GM12878 (cell line): ENCODE data around the gene PPP2R3A.

Experiments
- BCL11A ChIP-seq: IDR thresholded peaks from 2 replicates; pipeline ENCODE4 v1.6.1; 2011; ENCODE audit warnings: low read depth, low read length
- CBX5 ChIP-seq: sonication (generic); IDR thresholded peaks from 2 replicates; pipeline ENCODE4 v1.6.1; 2016; ENCODE audit warnings: low read depth, moderate library complexity, mild to moderate bottlenecking, inconsistent platforms
- HDGF ChIP-seq: fragments of 450-650 bp; IDR thresholded peaks from 2 replicates; pipeline ENCODE4 v1.6.1; 2016; ENCODE audit warnings: antibody characterized with exemption
- POLR2A ChIP-seq: IDR thresholded peaks from 2 replicates; pipeline ENCODE4 v1.6.1; 2011; ENCODE audit warnings: low read depth, mild to moderate bottlenecking, low read length
- POLR2AphosphoS5 ChIP-seq: IDR thresholded peaks from 2 replicates; pipeline ENCODE4 v1.6.1; 2011; ENCODE audit warnings: mild to moderate bottlenecking, low read length, inconsistent platforms
- SIN3A ChIP-seq: IDR thresholded peaks from 2 replicates; pipeline ENCODE4 v1.6.1; 2012; ENCODE audit warnings: low read depth, low read length, improper control_type of control experiment
- SPI1 ChIP-seq: IDR thresholded peaks from 2 replicates; pipeline ENCODE4 v1.6.1; 2011; ENCODE audit warnings: low read depth, mild to moderate bottlenecking, low read length, moderate library complexity, borderline replicate concordance; ENCODE audit not compliant: insufficient read depth
- SRF ChIP-seq, 2 experiments: IDR thresholded peaks; 2 replicates each; pipeline ENCODE4 v1.6.1; 2011; ENCODE audit warnings: low read depth in 2 of 2, low read length in 2 of 2, mild to moderate bottlenecking in 1 of 2, moderate library complexity in 1 of 2
- TARDBP ChIP-seq: IDR thresholded peaks from 2 replicates; pipeline ENCODE4 v1.6.1; 2016; ENCODE audit warnings: borderline replicate concordance
- TCF3 ChIP-seq: IDR thresholded peaks from 2 replicates; pipeline ENCODE4 v1.6.1; 2012; ENCODE audit warnings: low read depth, mild to moderate bottlenecking, low read length, borderline replicate concordance; ENCODE audit not compliant: insufficient read depth
- TCF7 ChIP-seq: IDR thresholded peaks from 2 replicates; pipeline ENCODE4 v1.6.1; 2014; ENCODE audit warnings: antibody characterized with exemption, borderline replicate concordance
- YBX1 ChIP-seq: fragments of 450-650 bp; IDR thresholded peaks from 2 replicates; pipeline ENCODE4 v1.6.1; 2016; ENCODE audit warnings: antibody characterized with exemption
- TF ChIP-seq, protein P1 (sequence below): fragments of 450-650 bp; IDR thresholded peaks from 2 replicates; pipeline ENCODE4 v1.6.1; 2016; ENCODE audit warnings: mild to moderate bottlenecking
- TF ChIP-seq, protein P2 (sequence below), 3 experiments: IDR thresholded peaks in 2 of 3; conservative IDR thresholded peaks in 1 of 3; 2 replicates each; pipeline ENCODE4 v1.5.1; 2011; ENCODE audit warnings: low read depth in 3 of 3, low read length in 3 of 3, mild to moderate bottlenecking in 3 of 3, control low read depth in 2 of 3, moderate library complexity in 2 of 3, inconsistent platforms in 1 of 3, mixed read lengths in 1 of 3; ENCODE audit not compliant: control insufficient read depth in 2 of 3, insufficient read depth in 1 of 3; ENCODE audit errors: extremely low read depth in 1 of 3

DNA sequence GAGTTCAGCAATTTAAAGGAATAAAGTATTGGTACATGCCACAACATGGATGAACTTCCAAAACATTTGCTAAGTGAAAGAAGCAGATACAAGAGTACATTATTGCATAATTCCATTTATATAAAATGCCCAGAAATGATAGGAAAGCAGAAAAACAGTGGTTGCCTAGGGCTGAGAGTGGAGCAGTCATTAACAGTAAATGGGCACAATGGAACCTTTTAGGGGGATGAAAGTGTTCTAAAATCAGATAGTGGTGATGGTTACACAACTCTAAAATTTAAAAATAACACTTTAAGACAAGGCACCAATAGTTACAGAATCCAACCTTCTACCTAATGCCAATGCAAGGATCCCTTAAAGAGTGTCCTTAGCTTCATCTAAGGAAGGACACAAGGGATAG lies 196.0 kb downstream of the PPP2R3A start:
- TF ChIP-seq TARDBP (no peak), YBX1 (no peak), CBX5 (no peak), POLR2AphosphoS5 (no peak), BCL11A (no peak), POLR2A (no peak), TCF7 (no peak), SPI1 (no peak), SIN3A (no peak), HDGF (no peak), TCF3 (no peak), SRF (IDR thresholded peaks at IDR 0.05; ENCODE audit: low read depth in 2 of 2, low read length in 2 of 2) (no peak)
- TF ChIP-seq, protein P1, sequence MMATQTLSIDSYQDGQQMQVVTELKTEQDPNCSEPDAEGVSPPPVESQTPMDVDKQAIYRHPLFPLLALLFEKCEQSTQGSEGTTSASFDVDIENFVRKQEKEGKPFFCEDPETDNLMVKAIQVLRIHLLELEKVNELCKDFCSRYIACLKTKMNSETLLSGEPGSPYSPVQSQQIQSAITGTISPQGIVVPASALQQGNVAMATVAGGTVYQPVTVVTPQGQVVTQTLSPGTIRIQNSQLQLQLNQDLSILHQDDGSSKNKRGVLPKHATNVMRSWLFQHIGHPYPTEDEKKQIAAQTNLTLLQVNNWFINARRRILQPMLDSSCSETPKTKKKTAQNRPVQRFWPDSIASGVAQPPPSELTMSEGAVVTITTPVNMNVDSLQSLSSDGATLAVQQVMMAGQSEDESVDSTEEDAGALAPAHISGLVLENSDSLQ: no peak
- TF ChIP-seq, protein P2, sequence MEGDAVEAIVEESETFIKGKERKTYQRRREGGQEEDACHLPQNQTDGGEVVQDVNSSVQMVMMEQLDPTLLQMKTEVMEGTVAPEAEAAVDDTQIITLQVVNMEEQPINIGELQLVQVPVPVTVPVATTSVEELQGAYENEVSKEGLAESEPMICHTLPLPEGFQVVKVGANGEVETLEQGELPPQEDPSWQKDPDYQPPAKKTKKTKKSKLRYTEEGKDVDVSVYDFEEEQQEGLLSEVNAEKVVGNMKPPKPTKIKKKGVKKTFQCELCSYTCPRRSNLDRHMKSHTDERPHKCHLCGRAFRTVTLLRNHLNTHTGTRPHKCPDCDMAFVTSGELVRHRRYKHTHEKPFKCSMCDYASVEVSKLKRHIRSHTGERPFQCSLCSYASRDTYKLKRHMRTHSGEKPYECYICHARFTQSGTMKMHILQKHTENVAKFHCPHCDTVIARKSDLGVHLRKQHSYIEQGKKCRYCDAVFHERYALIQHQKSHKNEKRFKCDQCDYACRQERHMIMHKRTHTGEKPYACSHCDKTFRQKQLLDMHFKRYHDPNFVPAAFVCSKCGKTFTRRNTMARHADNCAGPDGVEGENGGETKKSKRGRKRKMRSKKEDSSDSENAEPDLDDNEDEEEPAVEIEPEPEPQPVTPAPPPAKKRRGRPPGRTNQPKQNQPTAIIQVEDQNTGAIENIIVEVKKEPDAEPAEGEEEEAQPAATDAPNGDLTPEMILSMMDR (IDR thresholded peaks at IDR 0.05 in 2 of 3, conservative IDR thresholded peaks at IDR 0.05 in 1 of 3; ENCODE audit: control insufficient read depth in 2 of 3, extremely low read depth in 1 of 3, insufficient read depth in 1 of 3, low read depth in 3 of 3, low read length in 3 of 3): no peak
